ENCODE data around the gene AMBRA1.
"Not testable (repeated sequence)": the region's sequence is repeated elsewhere in the genome, so short reads cannot be mapped to it uniquely, and the experiment has no call there.

AMBRA1 gene

DNA sequence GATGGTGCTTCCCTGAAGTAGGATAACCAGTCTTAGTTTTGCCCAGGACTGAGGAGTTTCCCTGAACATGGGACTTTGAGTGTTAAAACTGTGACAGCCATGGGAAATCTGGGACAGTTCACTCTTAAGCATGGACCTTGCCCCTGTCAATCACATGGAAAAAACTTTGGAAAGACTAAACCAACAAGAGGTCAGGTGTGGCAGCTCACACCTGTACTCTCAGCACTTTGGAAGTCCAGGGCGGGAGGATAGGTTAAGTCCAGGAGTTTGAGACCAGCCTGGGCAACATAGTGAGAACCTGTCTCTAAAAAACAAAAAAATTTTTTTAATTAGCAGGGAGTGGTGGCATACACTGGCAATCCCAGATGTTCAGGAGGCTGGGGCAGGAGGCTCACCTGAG is 3.3 kb upstream of the AMBRA1 start:
- TF ChIP-seq, protein P1, sequence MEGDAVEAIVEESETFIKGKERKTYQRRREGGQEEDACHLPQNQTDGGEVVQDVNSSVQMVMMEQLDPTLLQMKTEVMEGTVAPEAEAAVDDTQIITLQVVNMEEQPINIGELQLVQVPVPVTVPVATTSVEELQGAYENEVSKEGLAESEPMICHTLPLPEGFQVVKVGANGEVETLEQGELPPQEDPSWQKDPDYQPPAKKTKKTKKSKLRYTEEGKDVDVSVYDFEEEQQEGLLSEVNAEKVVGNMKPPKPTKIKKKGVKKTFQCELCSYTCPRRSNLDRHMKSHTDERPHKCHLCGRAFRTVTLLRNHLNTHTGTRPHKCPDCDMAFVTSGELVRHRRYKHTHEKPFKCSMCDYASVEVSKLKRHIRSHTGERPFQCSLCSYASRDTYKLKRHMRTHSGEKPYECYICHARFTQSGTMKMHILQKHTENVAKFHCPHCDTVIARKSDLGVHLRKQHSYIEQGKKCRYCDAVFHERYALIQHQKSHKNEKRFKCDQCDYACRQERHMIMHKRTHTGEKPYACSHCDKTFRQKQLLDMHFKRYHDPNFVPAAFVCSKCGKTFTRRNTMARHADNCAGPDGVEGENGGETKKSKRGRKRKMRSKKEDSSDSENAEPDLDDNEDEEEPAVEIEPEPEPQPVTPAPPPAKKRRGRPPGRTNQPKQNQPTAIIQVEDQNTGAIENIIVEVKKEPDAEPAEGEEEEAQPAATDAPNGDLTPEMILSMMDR (IDR thresholded peaks at IDR 0.05; ENCODE audit: insufficient read depth, low read depth, low read length, missing control alignments), result no peak
- H3K4me3 ChIP-seq (ENCODE audit: low read depth, low read length), result no peak overlapping the region
- DNase-seq (ENCODE audit: low read depth), result no peak

DNA sequence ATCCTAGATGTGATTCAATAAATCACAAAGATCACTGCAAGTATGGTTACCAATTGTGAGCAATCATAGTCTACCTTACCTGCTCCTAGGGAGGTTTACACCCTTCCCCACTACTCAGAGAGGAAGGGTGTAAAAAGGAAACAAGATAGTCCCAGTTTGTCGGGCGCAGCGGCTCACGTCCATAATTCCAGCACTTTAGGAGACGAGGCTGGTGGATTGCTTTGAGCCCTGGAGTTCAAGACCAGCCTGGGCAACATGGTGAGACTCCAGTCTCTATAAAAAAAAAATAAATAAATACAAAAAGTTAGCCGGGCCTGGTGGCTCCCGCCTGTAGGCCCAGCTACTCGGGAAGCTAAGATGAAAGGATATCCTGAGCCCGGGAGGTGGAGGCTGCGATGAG is 962 bp upstream of the AMBRA1 start:
- DNase-seq (ENCODE audit: low read depth), result no peak

DNA sequence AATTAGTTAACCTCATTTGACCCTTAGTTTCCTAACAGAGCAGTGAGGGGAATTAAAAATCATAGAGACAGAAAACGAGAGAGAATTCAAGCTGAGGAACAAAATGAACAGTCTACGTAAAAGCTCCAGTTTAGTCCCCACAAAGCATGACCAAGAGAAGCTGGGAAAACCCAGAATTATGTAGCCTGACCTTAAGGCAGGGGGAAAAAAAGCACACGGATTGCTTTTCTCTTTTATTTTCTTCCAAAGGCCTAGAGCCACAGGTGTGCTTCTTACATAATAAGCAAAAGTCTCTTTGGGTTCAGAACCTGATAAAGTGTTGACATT is 514 bp upstream of the AMBRA1 start:
- peak overlapping the region; percentile 87 for H3K4me3 ChIP-seq (ENCODE audit: low read depth, low read length)
- TF ChIP-seq, protein P1 (IDR thresholded peaks at IDR 0.05; ENCODE audit: insufficient read depth, low read depth, low read length, missing control alignments), result no peak
- no peak for DNase-seq (ENCODE audit: low read depth)

More for the DNA sequence above, 962 bp upstream of the AMBRA1 start:
- TF ChIP-seq, protein P1 (IDR thresholded peaks at IDR 0.05; ENCODE audit: insufficient read depth, low read depth, low read length, missing control alignments), result no peak
- peak overlapping the region; percentile 87; the same call in 1 of the 2 replicates for H3K4me3 ChIP-seq (ENCODE audit: low read depth, low read length)

DNA sequence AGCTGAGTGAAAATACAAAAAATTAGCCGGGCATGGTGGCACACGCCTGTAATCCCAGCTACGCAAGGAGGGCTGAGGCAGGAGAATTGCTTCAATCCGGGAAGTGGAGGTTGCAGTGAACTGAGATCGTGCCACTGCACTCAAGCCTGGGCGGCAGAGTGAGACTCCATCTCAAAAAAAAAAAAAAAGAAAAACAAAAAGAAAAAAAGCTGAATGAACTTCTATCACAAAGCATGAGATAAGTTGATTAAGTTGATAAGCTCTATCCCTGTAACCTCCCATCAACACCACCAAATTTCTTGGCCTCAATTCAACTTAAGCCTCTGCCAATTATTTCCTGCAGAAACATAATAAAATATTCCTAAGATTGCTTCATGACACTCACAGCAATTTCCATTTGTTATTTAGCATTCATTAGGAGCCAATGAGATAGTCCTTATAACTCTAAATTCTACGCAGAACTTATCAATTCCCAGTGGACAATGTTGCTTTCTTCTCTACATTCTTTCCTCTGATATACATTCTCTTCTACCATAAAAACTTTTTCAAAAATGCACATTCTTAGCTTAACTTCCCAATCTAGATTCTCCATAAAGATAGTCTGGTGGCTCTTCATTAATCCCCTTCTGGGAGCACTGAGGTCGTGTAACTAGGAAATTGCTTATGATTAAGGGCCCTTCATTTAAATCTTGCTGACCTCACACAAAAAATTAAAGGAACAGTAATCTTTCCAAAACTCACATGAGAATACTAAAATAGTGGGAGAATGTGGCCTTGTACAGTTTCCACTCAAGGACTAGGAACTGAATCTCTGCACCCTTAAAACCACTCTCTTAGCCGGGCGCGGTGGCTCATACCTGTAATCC is 2.9 kb downstream of the AMBRA1 start:
- no peak for DNase-seq (ENCODE audit: low read depth)
- TF ChIP-seq, protein P1 (IDR thresholded peaks at IDR 0.05; ENCODE audit: insufficient read depth, low read depth, low read length, missing control alignments), result no peak
- no peak overlapping the region for H3K4me3 ChIP-seq (ENCODE audit: low read depth, low read length)

DNA sequence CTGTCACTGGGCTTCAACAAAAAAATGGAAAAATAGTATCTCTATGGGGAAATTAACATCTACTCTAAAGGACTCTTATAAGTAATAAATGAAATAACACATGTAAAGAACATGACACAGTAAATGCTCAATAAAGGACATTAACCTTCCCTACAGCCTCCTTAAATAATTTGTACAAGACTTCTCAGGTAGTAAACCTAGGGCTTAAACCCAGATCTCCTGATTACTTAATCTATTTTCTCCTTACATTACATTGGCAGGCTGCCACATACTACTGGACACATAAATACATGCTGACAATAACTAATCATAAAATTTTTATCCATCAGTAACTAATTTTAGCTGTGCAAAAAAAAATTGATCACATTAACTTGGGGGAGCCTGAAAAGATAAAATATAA is 4.9 kb downstream of the AMBRA1 start:
- TF ChIP-seq, protein P1 (IDR thresholded peaks at IDR 0.05; ENCODE audit: insufficient read depth, low read depth, low read length, missing control alignments), result no peak
- no peak for DNase-seq (ENCODE audit: low read depth)
- H3K4me3 ChIP-seq (ENCODE audit: low read depth, low read length), result no peak overlapping the region

DNA sequence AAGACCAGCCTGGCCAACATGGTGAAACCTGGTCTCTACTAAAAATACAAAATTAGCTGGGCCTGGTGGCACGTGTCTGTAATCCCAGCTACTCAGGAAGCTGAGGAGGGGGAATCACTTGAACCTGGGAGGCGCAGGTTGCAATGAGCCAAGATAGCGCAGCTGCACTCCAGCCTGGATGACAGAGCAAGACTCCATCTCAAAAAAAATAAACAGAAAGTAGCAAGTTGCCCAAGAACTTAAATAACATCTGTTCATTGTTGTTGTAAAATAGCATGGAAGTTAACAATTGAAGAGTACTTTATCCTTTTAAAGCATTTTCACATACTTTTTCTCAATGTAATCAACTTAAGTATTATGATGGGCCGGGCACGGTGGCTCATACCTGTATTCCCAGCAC is 5.7 kb downstream of the AMBRA1 start:
- no peak for DNase-seq (ENCODE audit: low read depth)
- H3K4me3 ChIP-seq (ENCODE audit: low read depth, low read length), result no peak overlapping the region
- TF ChIP-seq, protein P1 (IDR thresholded peaks at IDR 0.05; ENCODE audit: insufficient read depth, low read depth, low read length, missing control alignments), result no peak

DNA sequence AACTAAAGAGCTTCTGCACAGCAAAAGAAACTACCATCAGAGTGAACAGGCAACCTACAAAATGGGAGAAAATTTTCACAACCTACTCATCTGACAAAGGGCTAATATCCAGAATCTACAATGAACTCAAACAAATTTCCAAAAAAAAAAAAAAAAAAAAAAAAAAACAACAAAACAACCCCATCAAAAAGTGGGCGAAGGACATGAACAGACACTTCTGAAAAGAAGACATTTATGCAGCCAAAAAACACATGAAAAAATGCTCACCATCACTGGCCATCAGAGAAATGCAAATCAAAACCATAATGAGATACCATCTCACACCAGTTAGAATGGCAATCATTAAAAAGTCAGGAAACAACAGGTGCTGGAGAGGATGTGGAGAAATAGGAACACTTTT is 10.3 kb downstream of the AMBRA1 start:
- not testable (repeated sequence) for DNase-seq (ENCODE audit: low read depth); H3K4me3 ChIP-seq (ENCODE audit: low read depth, low read length)

All from GM12865 (cell line).